GM23338 (cell line): ENCODE data around the gene ZSCAN25. TPM values are rescaled to one million over a fixed set of nuclear protein-coding genes. Genes with fewer than 3 reads are reported as not detected.

Source experiments
- ATAC-seq: fragments of 200-7000 bp; cut with Tn5 transposase; 3 replicates; pipeline ENCODE4 v1.9.1; 2020
- DNase-seq: peaks from one replicate; pipeline ENCODE4 v3.0.0-alpha.2; 2015; ENCODE audit warnings: low spot score
- H2AFZ ChIP-seq: fragments of 200-600 bp; sonication (generic); 2 replicates; pipeline ENCODE4 v1.8.0; 2016; ENCODE audit warnings: antibody characterized with exemption, mild to moderate bottlenecking, moderate library complexity
- H3F3A ChIP-seq: fragments of 200-600 bp; sonication (generic); replicated peaks from 2 replicates; pipeline ENCODE4 v1.8.0; 2017; ENCODE audit warnings: antibody characterized with exemption, mixed run types, low read depth
- H3K27ac ChIP-seq: fragments of 200-600 bp; sonication (generic); 2 replicates; pipeline ENCODE4 v1.6.1; 2016; ENCODE audit warnings: low read depth
- H3K27me3 ChIP-seq: fragments of 200-600 bp; sonication (generic); 2 replicates; pipeline ENCODE4 v1.8.0; 2016; ENCODE audit warnings: mild to moderate bottlenecking, mixed run types, moderate library complexity; ENCODE audit not compliant: insufficient read depth
- H3K36me3 ChIP-seq: fragments of 200-600 bp; sonication (generic); 2 replicates; pipeline ENCODE4 v1.8.0; 2016; ENCODE audit warnings: mild to moderate bottlenecking; ENCODE audit not compliant: insufficient read depth
- H3K4me1 ChIP-seq: fragments of 200-600 bp; sonication (generic); 2 replicates; pipeline ENCODE4 v1.8.0; 2016; ENCODE audit warnings: mild to moderate bottlenecking, moderate library complexity; ENCODE audit not compliant: insufficient read depth
- H3K4me2 ChIP-seq: fragments of 200-600 bp; sonication (generic); 2 replicates; pipeline ENCODE4 v1.7.1; 2017; ENCODE audit warnings: mixed run types
- H3K4me3 ChIP-seq: fragments of 200-600 bp; sonication (generic); 2 replicates; pipeline ENCODE4 v1.6.1; 2016; ENCODE audit warnings: mixed run types
- H3K79me2 ChIP-seq: fragments of 200-600 bp; sonication (generic); replicated peaks from 2 replicates; pipeline ENCODE4 v1.8.0; 2017; ENCODE audit warnings: mild to moderate bottlenecking; ENCODE audit not compliant: insufficient read depth
- H3K9me2 ChIP-seq: fragments of 200-600 bp; sonication (generic); 2 replicates; pipeline ENCODE4 v1.8.0; 2017; ENCODE audit not compliant: insufficient read depth
- H4K20me1 ChIP-seq: fragments of 200-600 bp; sonication (generic); replicated peaks from 2 replicates; pipeline ENCODE4 v1.8.0; 2017; ENCODE audit warnings: mild to moderate bottlenecking; ENCODE audit not compliant: insufficient read depth
- H3K27ac Mint-ChIP-seq: 2 replicates; pipeline ENCODE4 v1.8.0; 2020; ENCODE audit warnings: inconsistent platforms, mild to moderate bottlenecking, moderate library complexity, mixed read lengths
- H3K27me3 Mint-ChIP-seq: 3 replicates; pipeline ENCODE4 v1.8.0; 2022; ENCODE audit warnings: low read depth, mild to moderate bottlenecking, moderate library complexity, mixed read lengths, inconsistent platforms; ENCODE audit not compliant: insufficient read depth, poor library complexity
- H3K36me3 Mint-ChIP-seq: 3 replicates; pipeline ENCODE4 v1.8.0; 2021; ENCODE audit warnings: low read depth, mild to moderate bottlenecking, inconsistent platforms, moderate library complexity, mixed read lengths
- H3K4me1 Mint-ChIP-seq: 3 replicates; pipeline ENCODE4 v1.8.0; 2020; ENCODE audit warnings: mild to moderate bottlenecking, inconsistent platforms, mixed read lengths
- H3K4me3 Mint-ChIP-seq: 3 replicates; pipeline ENCODE4 v1.8.0; 2021; ENCODE audit warnings: moderate library complexity, mild to moderate bottlenecking, inconsistent platforms, mixed read lengths
- H3K9me3 Mint-ChIP-seq: 3 replicates; pipeline ENCODE4 v1.8.0; 2020; ENCODE audit warnings: moderate library complexity, mild to moderate bottlenecking, inconsistent platforms, mixed read lengths
- CREB1 ChIP-seq: fragments of 250-450 bp; sonication (Bioruptor Pico); IDR thresholded peaks from 2 replicates; pipeline ENCODE4 v1.5.0; 2020; ENCODE audit warnings: low read depth, mild to moderate bottlenecking, moderate library complexity
- ETS1 ChIP-seq: IDR thresholded peaks from 2 replicates; pipeline ENCODE4 v1.6.1; 2016; ENCODE audit warnings: antibody characterized with exemption
- EZH2 ChIP-seq: fragments of 200-600 bp; sonication (generic); IDR thresholded peaks from one replicate; pipeline ENCODE4 v1.8.0; 2017; ENCODE audit warnings: antibody characterized with exemption, mild to moderate bottlenecking, low read depth; ENCODE audit not compliant: unreplicated experiment
- EZH2phosphoT487 ChIP-seq: fragments of 200-600 bp; sonication (generic); IDR thresholded peaks from one replicate; pipeline ENCODE4 v1.8.1; 2018; ENCODE audit warnings: antibody characterized with exemption; ENCODE audit not compliant: unreplicated experiment
- JUNB ChIP-seq: IDR thresholded peaks from one replicate; pipeline ENCODE4 v1.6.1; 2016; ENCODE audit warnings: antibody characterized with exemption; ENCODE audit not compliant: unreplicated experiment
- NANOG ChIP-seq: IDR thresholded peaks from 2 replicates; pipeline ENCODE4 v1.6.1; 2016; ENCODE audit warnings: antibody characterized with exemption, borderline replicate concordance
- POLR2AphosphoS5 ChIP-seq: IDR thresholded peaks from 2 replicates; pipeline ENCODE4 v1.6.1; 2016; ENCODE audit warnings: antibody characterized with exemption, low read depth
- REST ChIP-seq: IDR thresholded peaks from one replicate; pipeline ENCODE4 v1.6.1; 2018; ENCODE audit warnings: antibody characterized with exemption; ENCODE audit not compliant: unreplicated experiment
- STAT1 ChIP-seq: IDR thresholded peaks from one replicate; pipeline ENCODE4 v1.6.1; 2016; ENCODE audit warnings: antibody characterized with exemption; ENCODE audit not compliant: unreplicated experiment
- ZNF114 ChIP-seq: fragments of 250-450 bp; sonication (Bioruptor Pico); IDR thresholded peaks from 2 replicates; pipeline ENCODE4 v1.5.0; 2020; ENCODE audit warnings: mild to moderate bottlenecking, moderate library complexity
- ZNF331 ChIP-seq: fragments of 250-450 bp; sonication (Bioruptor Pico); IDR thresholded peaks from 2 replicates; pipeline ENCODE4 v1.5.0; 2020; ENCODE audit warnings: low read depth, mild to moderate bottlenecking, moderate library complexity
- polyA plus RNA-seq: library from polyadenylated mRNA; unstranded; fragments of >200 nt; fragmentation: Nextera tagmentation; extraction: Ambion mirVana; gene quantifications from 2 replicates; pipeline ENCODE4 v1.2.1, GENCODE V29; 2016
- total RNA-seq: library from RNA; depleted of rRNA; stranded (reverse); fragments of >200 nt; shearing (Covaris generic); gene quantifications from 2 replicates; pipeline ENCODE4 v1.2.3, GENCODE V29; 2014

Gene ZSCAN25
- total and polyA plus RNA-seq, 2 experiments from 2014 or later, result 4.8 to 17.5 TPM

DNA sequence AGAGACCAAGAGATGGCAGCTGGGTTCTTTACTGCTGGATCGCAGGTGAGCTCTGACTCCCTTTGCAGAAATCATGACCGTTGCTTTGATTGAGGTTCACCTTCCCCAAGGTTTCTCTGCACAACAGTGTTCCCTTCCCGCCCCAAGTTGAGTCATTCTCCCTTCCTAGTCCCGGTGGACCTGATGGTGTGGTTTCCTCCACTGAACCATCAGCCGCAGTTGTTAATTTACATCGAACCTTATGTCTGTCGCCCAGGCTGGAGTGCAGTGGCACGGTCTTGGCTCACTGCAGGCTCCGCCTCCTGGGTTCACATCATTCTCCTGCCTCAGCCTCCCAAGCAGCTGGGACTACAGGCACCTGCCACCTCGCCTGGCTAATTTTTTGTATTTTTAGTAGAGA is 5.8 kb downstream of the ZSCAN25 start:
- Histone ChIP-seq H3K4me2 (no peak overlapping the region), H3K9me2 (no peaks in the 10 kb centered on the region), H3K36me3 (peaks cover 21% of the 10 kb centered on the region), H3F3A (no peaks in the 10 kb centered on the region), H3K79me2 (peaks cover 12% of the 10 kb centered on the region), H4K20me1 (peaks cover 15% of the 10 kb centered on the region), H3K27ac (no peak overlapping the region), H3K4me3 (no peak overlapping the region), H3K27me3 (no peaks in the 10 kb centered on the region), H3K4me1 (peaks cover 2% of the 10 kb centered on the region; the same call in 1 of the 2 replicates), H2AFZ (no peak overlapping the region)
- Mint-ChIP-seq H3K36me3 (peaks cover 94% of the 10 kb centered on the region), H3K4me1 (peaks cover 7% of the 10 kb centered on the region), H3K9me3 (no peaks in the 10 kb centered on the region), H3K4me3 (no peak overlapping the region), H3K27me3 (peaks cover 18% of the 10 kb centered on the region), H3K27ac (no peak overlapping the region)
- TF ChIP-seq EZH2phosphoT487 (no peak), STAT1 (no peak), ZNF331 (no peak), CREB1 (no peak), ZNF114 (CRISPR knock-in tag) (no peak), ETS1 (no peak), EZH2 (no peak)
- DNase-seq (no peak), ATAC-seq (no peak)

DNA sequence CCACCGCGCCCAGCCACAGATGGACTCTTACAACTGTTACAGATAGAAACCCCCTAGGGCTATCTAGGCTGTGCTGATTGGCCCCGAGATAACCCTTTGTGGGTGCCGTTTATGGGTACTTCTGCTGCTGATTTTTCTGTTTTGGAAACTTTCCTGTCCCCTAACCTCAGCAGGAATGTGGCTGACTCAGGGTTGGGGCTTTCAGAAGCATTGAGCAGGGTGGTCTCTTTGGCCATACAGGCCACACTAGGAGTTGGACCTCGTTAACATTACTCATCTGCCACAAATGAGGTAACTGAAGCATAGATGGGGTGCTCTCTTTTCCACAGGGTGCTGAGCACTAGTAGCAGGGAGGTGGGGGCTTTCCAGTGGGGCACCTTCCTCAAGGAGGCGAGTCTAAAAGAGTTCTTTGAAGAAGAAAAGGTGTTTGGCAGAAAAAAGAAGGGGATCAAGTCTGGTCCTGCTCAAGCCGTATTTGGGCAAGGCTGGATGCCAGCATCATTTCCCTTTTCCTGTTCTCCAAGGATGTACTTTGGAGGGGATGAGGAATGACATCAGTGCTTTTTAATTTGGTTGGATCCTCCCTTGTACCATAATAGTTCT is 6.4 kb downstream of the ZSCAN25 start:
- Histone ChIP-seq H2AFZ (no peak overlapping the region), H3K4me1 (peaks cover 1% of the 10 kb centered on the region), H3F3A (0 out of 2 replicates have a peak, but pooled peaks cover 4% of the 10 kb centered on the region), H3K27ac (no peak overlapping the region), H3K9me2 (no peaks in the 10 kb centered on the region), H3K4me3 (no peak overlapping the region), H4K20me1 (peaks cover 21% of the 10 kb centered on the region), H3K79me2 (peaks cover 6% of the 10 kb centered on the region), H3K4me2 (no peak overlapping the region), H3K27me3 (no peaks in the 10 kb centered on the region), H3K36me3 (peaks cover 25% of the 10 kb centered on the region)
- Mint-ChIP-seq H3K4me3 (no peak overlapping the region), H3K9me3 (no peaks in the 10 kb centered on the region), H3K27ac (no peak overlapping the region), H3K4me1 (peaks cover 4% of the 10 kb centered on the region), H3K27me3 (peaks cover 18% of the 10 kb centered on the region), H3K36me3 (peaks cover 94% of the 10 kb centered on the region)
- no peak for ATAC-seq
- DNase-seq, result no peak
- TF ChIP-seq ZNF331, result no peak
- no peak for TF ChIP-seq EZH2phosphoT487
- no peak for TF ChIP-seq ZNF114 (CRISPR knock-in tag)
- TF ChIP-seq POLR2AphosphoS5, result no peak
- TF ChIP-seq REST, result no peak
- no peak for TF ChIP-seq NANOG
- no peak for TF ChIP-seq STAT1
- no peak for TF ChIP-seq JUNB
- no peak for TF ChIP-seq CREB1
- TF ChIP-seq ETS1, result no peak
